CD14-positive monocyte (primary cell): ENCODE data around the gene RIMBP2. TPM values are rescaled to one million over a fixed set of nuclear protein-coding genes. Genes with fewer than 3 reads are reported as not detected.

Experiments used
- DNase-seq, 3 donors: peaks; one replicate each; pipeline ENCODE4 v3.0.0-alpha.2; 2011 to 2022
- H2AFZ ChIP-seq: 2 replicates; pipeline ENCODE4 v1.6.0; 2012; ENCODE audit warnings: mild to moderate bottlenecking, low read depth, low read length, inconsistent platforms; ENCODE audit not compliant: insufficient read depth, poor library complexity, severe bottlenecking
- H3K27ac ChIP-seq, 2 donors: 1 replicate in 1 of 2; 2 replicates in 1 of 2; pipeline ENCODE4 v1.5.1; 2012 to 2013; ENCODE audit warnings: low read length in 2 of 2, control low read depth in 1 of 2, inconsistent platforms in 1 of 2, low read depth in 1 of 2, mild to moderate bottlenecking in 1 of 2
- H3K27me3 ChIP-seq, 2 donors: one replicate each; pipeline versions ENCODE4 v1.6.0 to v1.6.1; 2011 to 2013; ENCODE audit warnings: low read length in 2 of 2; ENCODE audit not compliant: control insufficient read depth in 2 of 2, insufficient read depth in 2 of 2
- H3K36me3 ChIP-seq, 2 donors: replicated peaks in 1 of 2; 1 replicate in 1 of 2; 2 replicates in 1 of 2; pipeline versions ENCODE4 v1.5.1 to v1.6.1; 2012 to 2013; ENCODE audit warnings: low read length in 2 of 2, control low read depth in 1 of 2, inconsistent platforms in 1 of 2, mild to moderate bottlenecking in 1 of 2; ENCODE audit not compliant: insufficient read depth in 2 of 2, control insufficient read depth in 1 of 2
- H3K4me1 ChIP-seq, 2 donors: 1 replicate in 1 of 2; 2 replicates in 1 of 2; pipeline versions ENCODE4 v1.5.1 to v1.6.1; 2012 to 2013; ENCODE audit warnings: low read length in 2 of 2, control low read depth in 1 of 2, inconsistent platforms in 1 of 2, mild to moderate bottlenecking in 1 of 2, moderate library complexity in 1 of 2; ENCODE audit not compliant: insufficient read depth in 2 of 2, control insufficient read depth in 1 of 2
- H3K4me2 ChIP-seq: replicated peaks from 2 replicates; pipeline ENCODE3; 2012; ENCODE audit warnings: low read length, moderate library complexity, mild to moderate bottlenecking; ENCODE audit not compliant: poor library complexity, severe bottlenecking; ENCODE audit errors: extremely low read depth
- H3K4me3 ChIP-seq, 3 experiments: fragments of 200-600 bp in 1 of 3; sonication (generic) in 1 of 3; replicated peaks in 1 of 3; 1 replicate in 2 of 3; 2 replicates in 1 of 3; pipeline ENCODE4 v1.5.1; 2011 to 2013; ENCODE audit warnings: low read length in 3 of 3, mild to moderate bottlenecking in 3 of 3, control low read depth in 2 of 3, low read depth in 2 of 3, inconsistent platforms in 1 of 3, moderate library complexity in 1 of 3
- H3K79me2 ChIP-seq: 2 replicates; pipeline ENCODE4 v1.6.0; 2012; ENCODE audit warnings: mild to moderate bottlenecking, control low read depth, inconsistent platforms, low read length, moderate library complexity; ENCODE audit not compliant: insufficient read depth
- H3K9ac ChIP-seq: 2 replicates; pipeline ENCODE4 v1.6.0; 2017; ENCODE audit warnings: low read length, mild to moderate bottlenecking; ENCODE audit not compliant: insufficient read depth, poor library complexity, severe bottlenecking
- H3K9me3 ChIP-seq, 2 donors: replicated peaks in 1 of 2; 1 replicate in 1 of 2; 2 replicates in 1 of 2; pipeline versions ENCODE4 v1.5.1 to v1.6.1; 2012 to 2013; ENCODE audit warnings: low read length in 2 of 2, control low read depth in 1 of 2; ENCODE audit not compliant: control insufficient read depth in 1 of 2, insufficient read depth in 1 of 2
- H4K20me1 ChIP-seq: 2 replicates; pipeline ENCODE4 v1.6.0; 2012; ENCODE audit warnings: mild to moderate bottlenecking, low read length, control low read depth, moderate library complexity; ENCODE audit not compliant: insufficient read depth
- H3K27ac Mint-ChIP-seq, 7 donors: one replicate each; pipeline ENCODE4 v1.8.0; 2020; ENCODE audit warnings: mild to moderate bottlenecking in 7 of 7, mixed read lengths in 7 of 7, moderate library complexity in 6 of 7, inconsistent platforms in 2 of 7
- H3K27me3 Mint-ChIP-seq, 3 donors: one replicate each; pipeline ENCODE4 v1.8.0; 2021 to 2022; ENCODE audit warnings: low read depth in 3 of 3, mild to moderate bottlenecking in 3 of 3, mixed read lengths in 3 of 3, moderate library complexity in 3 of 3, inconsistent platforms in 1 of 3
- H3K36me3 Mint-ChIP-seq, 2 donors: one replicate each; pipeline ENCODE4 v1.8.0; 2020; ENCODE audit warnings: mixed read lengths in 2 of 2, inconsistent platforms in 1 of 2, mild to moderate bottlenecking in 1 of 2
- H3K4me1 Mint-ChIP-seq: one replicate; pipeline ENCODE4 v1.8.0; 2020; ENCODE audit warnings: mild to moderate bottlenecking, mixed read lengths
- H3K4me3 Mint-ChIP-seq, 2 donors: one replicate each; pipeline ENCODE4 v1.8.0; 2020; ENCODE audit warnings: mild to moderate bottlenecking in 2 of 2, mixed read lengths in 2 of 2, moderate library complexity in 1 of 2
- H3K9me3 Mint-ChIP-seq, 7 donors: one replicate each; pipeline ENCODE4 v1.8.0; 2020 to 2022; ENCODE audit warnings: mixed read lengths in 7 of 7, mild to moderate bottlenecking in 6 of 7, moderate library complexity in 6 of 7, inconsistent platforms in 2 of 7
- CTCF ChIP-seq: fragments of 200-600 bp; IDR thresholded peaks from one replicate; pipeline ENCODE4 v1.8.0; 2022; ENCODE audit warnings: antibody characterized with exemption, mild to moderate bottlenecking
- WGBS: methylation state at CpG from one replicate; pipeline ENCODE4 v1.1.5; 2013; ENCODE audit warnings: missing lambda C conversion rate; ENCODE audit not compliant: insufficient coverage; 5-methylcytosine and 5-hydroxymethylcytosine counted together
- intact Hi-C, 2 donors: fragments of 100-400 bp; cut with micrococcal nuclease; formaldehyde crosslinking; loops; one replicate each; pipeline versions ENCODE4 v1.15.0 to v1.15.1; 2023
- polyA plus RNA-seq, 3 donors: library from polyadenylated mRNA; depleted of rRNA in 1 of 3; unstranded in 2 of 3; stranded (reverse) in 1 of 3; fragments of 300-500 nt in 2 of 3; fragments of >200 nt in 1 of 3; fragmentation: Illumina TruSeq in 2 of 3; gene quantifications; 1 replicate in 2 of 3; 2 replicates in 1 of 3; pipeline ENCODE4 v1.2.3, GENCODE V29; 2012 to 2021

RIMBP2 gene
- polyA plus RNA-seq, 3 donors, result not detected

- WGBS, result 67% methylated on average over 1 of the region's 5 CpGs
- H3K4me3 ChIP-seq, result no peak overlapping the region
- H3K27me3 ChIP-seq, result no peaks in the 10 kb centered on the region
- Mint-ChIP-seq H3K36me3 (no peaks in the 10 kb centered on the region), H3K27ac (no peak overlapping the region), H3K4me3 (no peak overlapping the region), H3K27me3 (peaks cover 0 to 4% (median 2%) of the 10 kb centered on the region in 3 donors), H3K4me1 (no peaks in the 10 kb centered on the region), H3K9me3 (peaks cover 27 to 56% (median 36%) of the 10 kb centered on the region in 7 donors)
- no peak overlapping the region for H3K27ac ChIP-seq
- no peak overlapping the region for H3K9ac ChIP-seq
- no peak overlapping the region for H3K4me2 ChIP-seq
- H4K20me1 ChIP-seq, result no peaks in the 10 kb centered on the region
- no peaks in the 10 kb centered on the region for H3K36me3 ChIP-seq
- H3K4me1 ChIP-seq, result no peaks in the 10 kb centered on the region
- intact Hi-C loops, result no loop called here
- TF ChIP-seq CTCF, result no peak
- H3K79me2 ChIP-seq, result no peaks in the 10 kb centered on the region
- no peak for DNase-seq
- peaks cover 13 to 46% of the 10 kb centered on the region in 2 donors for H3K9me3 ChIP-seq
- no peak overlapping the region for H2AFZ ChIP-seq
These were observed 44.5 kb downstream of the RIMBP2 start for GRCh38 chr12:130671556-130671955.

DNA sequence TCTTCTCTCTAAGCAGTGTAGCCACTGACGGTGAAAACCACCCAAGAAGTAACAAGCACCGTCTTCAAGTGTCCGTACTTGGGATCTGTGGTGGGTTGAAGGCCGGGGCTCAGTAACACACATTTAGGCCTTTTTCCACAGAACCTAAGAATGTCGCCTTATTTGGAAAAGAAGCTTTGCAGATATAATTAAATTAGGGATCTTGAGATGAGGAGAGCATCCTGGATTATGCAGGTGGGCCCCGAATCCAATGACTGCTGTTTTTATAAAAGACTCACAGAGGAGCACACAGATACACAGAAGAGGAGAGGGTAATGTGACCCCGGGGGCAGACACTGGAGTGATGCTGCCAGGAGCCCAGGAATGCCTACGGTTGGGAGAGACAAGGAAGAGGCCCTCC, 46.3 kb downstream of the RIMBP2 start:
- 89% methylated on average over 7 of the region's 8 CpGs for WGBS
- Histone ChIP-seq H3K79me2 (no peaks in the 10 kb centered on the region), H3K9ac (no peak overlapping the region), H3K36me3 (no peaks in the 10 kb centered on the region), H3K27ac (no peak overlapping the region), H3K4me1 (no peaks in the 10 kb centered on the region), H4K20me1 (no peaks in the 10 kb centered on the region), H2AFZ (no peak overlapping the region), H3K9me3 (peaks cover 13 to 33% of the 10 kb centered on the region in 2 donors), H3K4me3 (no peak overlapping the region), H3K27me3 (no peaks in the 10 kb centered on the region), H3K4me2 (no peak overlapping the region)
- no peak for DNase-seq
- H3K4me1 Mint-ChIP-seq, result no peaks in the 10 kb centered on the region
- peaks cover 19 to 45% (median 31%) of the 10 kb centered on the region in 7 donors for H3K9me3 Mint-ChIP-seq
- no peak overlapping the region for H3K27ac Mint-ChIP-seq
- no peaks in the 10 kb centered on the region for H3K36me3 Mint-ChIP-seq
- peaks cover 2% of the 10 kb centered on the region in 3 donors for H3K27me3 Mint-ChIP-seq
- no peak overlapping the region for H3K4me3 Mint-ChIP-seq
- TF ChIP-seq CTCF, result no peak
- intact Hi-C loops, result no loop called here
